ENCODE measurements around the gene BUB3. TPM values are rescaled to one million over a fixed set of nuclear protein-coding genes. Genes with fewer than 3 reads are reported as not detected.

The BUB3 gene
- total and polyA plus RNA-seq, 2 of the 13 experiments (the other 11 are each of a cell fraction or from before 2014, with no cell fraction given) = 174 to 188 TPM

GRCh38 chr10:123140164-123140982 lies 13.8 kb upstream of the BUB3 start (continued):
- no peak for TF ChIP-seq SCMH1 (CRISPR knock-in tag; IDR thresholded peaks at IDR 0.05; ENCODE audit: borderline replicate concordance)
- no peak for TF ChIP-seq STAT5B (CRISPR knock-in tag; IDR thresholded peaks at IDR 0.05)
- TF ChIP-seq ZNF777 (CRISPR knock-in tag; IDR thresholded peaks at IDR 0.05) = peak; percentile 67; the same call in 1 of the 2 replicates
- no peak for TF ChIP-seq FOXK1 (CRISPR knock-in tag; IDR thresholded peaks at IDR 0.05; ENCODE audit: borderline replicate concordance, low read depth)

GRCh38 chr10:123140983-123141390 lies 13.2 kb upstream of the BUB3 start:
- Histone ChIP-seq H3K4me3 (replicated peaks in 1 of 3; ENCODE audit: insufficient read depth in 1 of 3, low read depth in 2 of 3, low read length in 3 of 3) (no peak overlapping the region), H3K9me3 (ENCODE audit: low read length) (no peaks in the 10 kb centered on the region), H2AFZ (ENCODE audit: low read length) (no peak overlapping the region), H3K36me3 (replicated peaks in 1 of 2; ENCODE audit: control insufficient read depth in 1 of 2, insufficient read depth in 2 of 2, low read length in 2 of 2) (no peaks in the 10 kb centered on the region), H3K27me3 (ENCODE audit: control insufficient read depth in 1 of 2, insufficient read depth in 2 of 2, low read length in 2 of 2) (peaks cover 28 to 89% of the 10 kb centered on the region in 2 experiments), H3K79me2 (ENCODE audit: insufficient read depth, low read length) (no peaks in the 10 kb centered on the region), H3K4me2 (ENCODE audit: low read depth, low read length) (no peak overlapping the region), H3K27ac (ENCODE audit: extremely low read length, insufficient read depth, low read length) (no peak overlapping the region), H3K9ac (ENCODE audit: insufficient read depth, low read depth, low read length) (no peak overlapping the region), H3K4me1 (ENCODE audit: insufficient read depth, low read length) (peaks cover 57% of the 10 kb centered on the region), H4K20me1 (ENCODE audit: insufficient read depth, low read length) (no peaks in the 10 kb centered on the region)
- 0% methylated on average over 5 of the region's 6 CpGs for WGBS (ENCODE audit: low lambda C conversion rate)
- no peak for ATAC-seq
- TF ChIP-seq TBL1XR1 (IDR thresholded peaks at IDR 0.05; ENCODE audit: borderline replicate concordance, low read length, partially characterized antibody) (no peak), CBX2 (IDR thresholded peaks at IDR 0.05; ENCODE audit: low read depth, low read length) (peak; percentile 70; the same call in 1 of the 2 replicates), CBX2 (CRISPR knock-in tag; IDR thresholded peaks at IDR 0.05; ENCODE audit: low read depth) (no peak)
- no TSS peak for BruUV-seq (replicated peaks)
- in situ Hi-C loops (cut with HindIII; ENCODE audit: extremely low pct_ligation_motif_present, low pct_unique_long_range_greater_than_20kb) (no loop called here), intact Hi-C loops (cut with micrococcal nuclease; ENCODE audit: unreplicated experiment) (no loop called here)
- CTCF ChIA-PET (ENCODE audit: low intra/inter-chr PET ratio, low total read pairs) = no interaction called here
- FAIRE-seq = no peak
- POLR2A ChIA-PET = no interaction called here
- DNase-seq (ENCODE audit: low spot score) = no peak

Measured in HepG2 (cell line).